NCI-H2171 treated with DMSO at 0.1 percent for 48 hours (cell line): ENCODE data around the gene GADD45A.

ENCODE experiments used
- DNase-seq: peaks from one replicate; lab custom pipeline; 2025; lab: John Stamatoyannopoulos, UW

Gene GADD45A

DNA sequence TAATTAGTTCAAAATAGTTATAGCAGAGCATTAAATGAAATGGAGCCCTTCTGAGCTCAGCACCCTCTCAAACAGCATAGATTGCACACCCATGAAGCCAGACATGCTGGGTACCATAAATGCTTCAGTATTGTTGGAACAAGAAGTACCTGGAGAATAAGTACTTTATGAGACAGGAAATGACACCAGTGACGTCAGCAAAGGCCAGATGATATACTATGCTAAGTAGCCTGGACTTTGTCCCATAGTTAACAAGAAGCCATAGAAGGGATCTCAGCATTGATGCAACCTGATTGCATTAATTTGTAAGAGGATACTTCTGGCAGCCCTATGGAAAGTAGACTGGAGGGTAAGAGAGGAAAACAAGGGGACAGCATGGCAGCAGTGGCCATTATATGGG, 16.3 kb upstream of the GADD45A start:
- DNase-seq: no peak

DNA sequence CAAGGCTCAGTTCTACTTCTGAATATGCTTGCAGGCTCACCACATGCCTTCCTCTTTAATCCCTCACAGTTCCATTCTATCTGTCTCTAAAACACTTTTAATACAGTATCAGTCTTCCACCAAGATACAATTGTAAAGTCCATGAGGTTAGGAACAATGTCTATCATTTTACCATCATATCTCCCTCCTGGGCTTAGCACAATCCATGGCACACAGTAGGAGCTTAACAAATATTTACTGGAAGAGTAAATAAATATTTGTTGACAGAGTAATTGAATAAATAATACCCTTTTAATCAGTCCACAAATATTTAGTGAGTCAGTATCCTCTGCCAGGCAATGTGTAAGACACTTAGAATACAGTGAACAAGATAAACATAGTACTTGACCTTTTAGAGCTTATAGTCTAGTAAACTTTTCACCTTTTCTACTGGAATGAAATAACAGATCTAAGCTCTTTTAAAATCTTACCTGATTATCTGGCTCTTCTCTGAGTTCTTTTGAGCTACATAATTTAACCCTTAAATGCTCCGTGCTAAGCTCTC, 12.7 kb upstream of the GADD45A start:
- DNase-seq: no peak

DNA sequence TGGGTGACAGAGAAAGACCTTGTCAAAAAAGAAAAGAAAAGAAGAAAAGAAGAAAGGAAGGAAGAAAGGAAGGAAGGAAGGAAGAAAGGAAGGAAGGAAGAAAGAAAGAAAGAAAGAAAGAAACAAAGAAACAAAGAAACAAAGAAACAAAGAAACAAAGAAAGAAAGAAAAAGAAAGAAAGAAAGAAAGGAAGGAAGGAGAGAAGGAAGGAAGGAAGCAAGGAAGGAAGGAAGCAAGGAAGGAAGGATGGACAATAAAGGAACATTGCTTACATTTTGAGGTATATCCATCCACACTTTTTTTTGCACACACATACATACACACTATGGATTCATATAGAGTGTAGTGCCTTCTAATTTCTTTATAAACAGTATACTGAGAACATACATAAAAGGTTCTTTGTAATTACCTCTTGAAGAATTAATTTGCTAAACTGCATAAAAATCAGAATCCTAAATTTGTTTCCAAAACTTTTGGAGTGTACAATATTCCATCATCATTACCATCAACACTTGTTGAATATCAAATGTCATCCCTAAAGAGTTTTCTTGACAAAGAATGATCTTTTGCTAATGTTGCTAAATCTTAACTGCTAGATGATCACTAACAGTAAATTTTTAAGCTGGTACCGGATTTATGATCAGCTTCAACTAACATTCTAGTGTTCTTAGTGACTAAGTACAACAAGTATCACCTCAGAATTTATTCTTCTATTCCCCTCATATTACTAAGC, 11.4 kb upstream of the GADD45A start:
- DNase-seq: no peak

DNA sequence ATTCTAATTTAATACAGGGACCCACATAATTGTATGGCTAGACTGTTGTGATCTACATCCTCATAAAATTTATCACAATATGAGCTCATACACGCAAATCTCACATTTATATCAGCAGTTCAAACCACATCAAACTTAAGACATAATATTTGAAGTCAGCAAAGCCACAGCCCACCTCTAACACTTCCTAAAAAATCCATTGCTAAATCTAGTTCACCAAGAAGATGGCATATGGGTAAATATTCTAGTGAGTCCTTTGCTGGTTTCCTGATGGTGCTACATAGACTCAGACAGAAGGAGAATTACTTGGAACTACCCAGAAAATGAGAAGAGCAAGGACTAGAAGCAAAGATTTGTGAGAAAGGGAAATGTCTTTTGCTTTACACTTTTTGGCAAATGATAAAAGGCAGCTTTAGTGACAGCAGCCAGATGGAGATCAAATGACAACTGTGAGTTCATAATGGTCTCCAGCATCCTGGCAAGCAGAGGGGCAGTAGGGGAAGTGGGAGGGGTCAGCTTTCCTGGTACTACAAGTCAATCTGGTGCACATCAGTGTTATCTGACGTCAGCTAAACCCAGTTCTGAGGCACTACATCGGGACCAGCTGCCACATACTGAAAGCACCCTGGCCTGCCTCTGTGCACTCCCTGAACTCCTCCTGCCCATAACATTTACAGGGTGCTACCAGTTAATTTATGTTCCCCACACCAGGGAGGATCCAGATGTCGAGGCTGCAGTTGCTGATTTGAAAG, 10.6 kb upstream of the GADD45A start:
- peak; percentile 99 for DNase-seq

DNA sequence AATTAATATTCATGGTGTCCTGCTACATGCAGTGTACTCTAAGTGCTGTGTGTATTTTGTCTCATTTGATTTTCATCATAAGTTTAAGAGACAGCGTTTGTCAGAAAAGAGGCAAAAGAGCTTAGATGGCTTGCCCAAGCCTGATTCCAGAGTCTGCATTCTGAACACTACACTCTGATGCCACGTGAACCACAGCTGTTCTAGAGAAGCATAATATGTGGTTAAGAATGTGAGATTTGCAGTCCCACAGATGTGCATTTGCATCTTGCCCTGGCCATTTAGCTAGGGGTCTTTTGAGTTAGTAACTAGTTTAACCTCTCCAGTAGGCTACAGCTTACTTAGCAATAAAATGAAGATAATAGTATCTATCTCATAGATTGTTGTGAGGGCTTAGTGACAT, 9.2 kb upstream of the GADD45A start:
- peak; percentile 23 for DNase-seq

DNA sequence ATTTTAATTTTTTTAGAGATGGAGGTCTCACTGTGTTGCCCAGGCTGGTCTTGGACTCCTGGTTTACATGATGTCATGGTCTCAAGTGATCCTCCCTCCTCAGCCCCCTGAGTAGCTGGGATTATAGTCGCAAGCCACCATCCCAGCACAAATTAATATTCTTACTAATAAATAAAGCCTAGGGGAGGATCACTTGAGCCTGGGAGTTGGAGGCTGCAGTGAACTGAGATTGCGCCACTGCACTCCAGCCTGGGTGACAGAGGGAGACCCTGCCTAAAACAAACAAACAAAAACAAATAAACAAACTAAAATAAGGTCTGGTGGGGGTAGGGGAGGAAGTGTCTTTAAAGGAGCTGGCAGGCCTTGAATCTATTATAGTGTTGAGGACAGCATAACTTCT, 8.7 kb upstream of the GADD45A start:
- no peak for DNase-seq

DNA sequence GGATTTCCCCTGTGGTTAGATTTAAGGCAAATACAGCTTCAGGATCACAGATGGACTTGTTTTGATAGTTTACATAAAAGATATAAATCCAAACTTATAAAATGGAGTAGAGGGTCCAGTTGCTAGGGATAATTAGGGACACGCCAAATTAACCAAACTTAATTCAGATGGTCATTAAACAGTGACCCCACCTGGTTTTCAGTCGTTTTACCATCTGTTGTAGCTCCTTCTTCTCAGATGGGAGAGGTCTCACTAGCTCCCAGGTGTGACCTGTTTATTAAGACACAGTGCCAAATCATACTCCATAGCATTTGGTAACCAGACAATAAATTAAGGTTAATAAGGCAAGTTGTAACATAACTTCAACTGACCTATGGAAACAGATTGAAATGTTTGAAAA, 8.1 kb upstream of the GADD45A start:
- peak; percentile 30 for DNase-seq

DNA sequence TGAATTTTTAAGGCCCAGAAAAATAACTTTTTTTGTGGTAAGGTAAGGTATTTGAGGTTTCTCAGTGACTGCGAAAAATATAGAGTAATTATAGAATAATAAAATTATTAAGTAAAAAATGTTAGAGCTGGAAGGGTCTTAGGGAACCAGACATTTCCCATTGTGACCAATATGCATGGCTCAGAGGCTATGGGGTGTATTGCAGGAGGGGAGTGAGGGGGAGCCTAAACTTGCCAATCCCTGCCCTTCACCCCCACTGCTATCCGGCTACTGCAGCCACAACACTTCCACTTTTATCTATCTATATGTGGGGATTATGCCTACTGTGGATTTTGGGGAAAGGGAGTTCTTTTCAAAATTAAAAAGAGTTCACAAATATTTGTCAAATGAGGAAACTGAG, 7.6 kb upstream of the GADD45A start:
- peak; percentile 10 for DNase-seq

DNA sequence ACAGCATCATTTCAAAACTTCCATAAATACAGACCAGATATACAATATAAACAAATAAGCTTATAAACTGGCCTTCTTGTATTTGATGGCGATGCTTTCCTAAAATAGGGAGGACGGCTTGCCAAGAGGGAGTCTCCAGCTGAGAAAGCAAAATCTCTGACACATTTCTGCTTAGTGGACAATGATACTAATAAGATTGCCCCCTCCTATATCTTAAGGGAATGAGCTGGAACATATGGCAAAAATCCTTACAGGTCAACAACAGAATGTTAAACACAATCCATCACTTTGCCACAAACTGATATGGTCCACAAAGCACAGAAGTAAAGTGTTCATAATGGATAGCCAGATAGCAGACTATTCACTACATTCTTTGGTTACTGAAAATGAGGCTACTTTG, 7.1 kb upstream of the GADD45A start:
- DNase-seq: no peak

DNA sequence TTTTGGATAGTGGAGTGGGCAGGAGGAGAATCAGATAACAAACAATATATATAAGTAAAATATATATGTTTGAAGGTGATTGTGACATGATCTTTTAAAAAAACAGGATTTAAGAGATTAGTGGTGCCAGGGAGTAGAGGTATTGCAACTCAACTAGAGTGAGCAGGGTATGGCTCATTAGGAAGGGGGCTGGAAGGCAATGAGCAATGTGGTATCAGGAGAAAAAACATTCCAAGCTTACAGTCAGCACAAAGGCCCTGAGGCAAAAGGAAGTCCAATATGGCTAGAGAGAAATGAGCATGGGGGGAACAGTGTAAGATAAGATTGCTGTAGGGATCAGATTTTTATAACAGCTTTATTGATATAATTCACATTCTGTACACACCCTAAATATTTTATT, 5.3 kb upstream of the GADD45A start:
- DNase-seq: no peak

DNA sequence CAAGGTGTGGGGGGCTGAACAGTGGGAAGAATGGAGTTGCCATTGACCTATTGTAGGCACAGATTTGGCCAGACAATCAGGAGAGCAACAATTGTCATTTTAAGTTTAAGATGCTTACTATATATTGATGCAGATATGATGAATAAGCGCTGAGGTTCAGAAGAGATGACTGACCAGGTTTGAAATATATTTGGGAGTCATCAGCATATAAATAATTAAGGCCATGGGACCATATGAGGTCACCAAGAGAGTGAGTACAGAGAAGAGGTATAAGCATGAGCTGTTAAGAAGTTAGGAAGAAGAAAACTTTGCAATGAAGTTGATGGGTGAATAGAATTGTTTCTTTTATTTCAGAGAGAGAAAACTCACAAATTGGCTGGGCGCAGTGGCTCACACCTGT, 4.5 kb upstream of the GADD45A start:
- DNase-seq: no peak

DNA sequence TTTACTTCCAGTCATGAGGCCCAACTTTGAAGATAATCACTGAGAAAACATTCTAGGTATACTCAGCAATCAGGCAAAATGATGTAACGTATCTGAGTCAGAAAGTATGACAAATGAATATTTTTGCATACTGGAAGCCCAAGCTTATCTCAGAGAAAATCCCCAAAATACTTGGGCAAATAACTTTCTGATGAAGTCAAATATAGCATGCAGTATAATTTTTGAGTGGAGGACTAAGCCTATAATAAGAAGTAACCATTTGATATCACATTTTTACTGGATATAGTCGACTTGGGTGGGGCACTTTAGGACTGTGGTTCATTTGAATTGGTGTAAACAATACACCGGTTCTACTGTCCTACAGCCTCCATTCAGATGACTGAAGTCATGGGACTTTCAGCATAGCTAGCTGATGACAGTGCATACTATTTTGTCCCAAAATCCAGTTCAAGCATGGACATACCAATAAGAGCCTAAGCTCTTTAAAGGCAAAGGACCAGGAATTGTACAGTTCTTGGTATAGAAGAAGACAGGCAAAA, 2.3 kb upstream of the GADD45A start:
- DNase-seq: no peak

DNA sequence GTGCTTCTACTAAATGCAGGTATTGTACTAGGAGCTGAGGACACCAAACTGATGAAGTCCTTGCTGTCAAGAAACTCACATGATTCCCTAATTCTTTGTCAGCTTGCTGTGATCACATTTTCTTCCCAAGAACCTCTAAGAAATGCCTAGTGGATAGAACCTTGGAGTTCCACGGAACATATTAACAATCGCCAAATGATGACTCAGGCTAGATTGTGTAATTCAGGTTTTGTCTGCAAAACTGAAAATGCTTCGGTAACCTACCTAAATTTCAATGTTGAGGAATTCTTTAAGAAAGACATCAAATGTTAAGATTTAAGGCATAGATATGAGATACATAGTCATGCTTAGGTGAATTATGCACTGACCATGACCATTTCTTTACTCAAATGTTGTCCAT, 1.7 kb upstream of the GADD45A start:
- no peak for DNase-seq

DNA sequence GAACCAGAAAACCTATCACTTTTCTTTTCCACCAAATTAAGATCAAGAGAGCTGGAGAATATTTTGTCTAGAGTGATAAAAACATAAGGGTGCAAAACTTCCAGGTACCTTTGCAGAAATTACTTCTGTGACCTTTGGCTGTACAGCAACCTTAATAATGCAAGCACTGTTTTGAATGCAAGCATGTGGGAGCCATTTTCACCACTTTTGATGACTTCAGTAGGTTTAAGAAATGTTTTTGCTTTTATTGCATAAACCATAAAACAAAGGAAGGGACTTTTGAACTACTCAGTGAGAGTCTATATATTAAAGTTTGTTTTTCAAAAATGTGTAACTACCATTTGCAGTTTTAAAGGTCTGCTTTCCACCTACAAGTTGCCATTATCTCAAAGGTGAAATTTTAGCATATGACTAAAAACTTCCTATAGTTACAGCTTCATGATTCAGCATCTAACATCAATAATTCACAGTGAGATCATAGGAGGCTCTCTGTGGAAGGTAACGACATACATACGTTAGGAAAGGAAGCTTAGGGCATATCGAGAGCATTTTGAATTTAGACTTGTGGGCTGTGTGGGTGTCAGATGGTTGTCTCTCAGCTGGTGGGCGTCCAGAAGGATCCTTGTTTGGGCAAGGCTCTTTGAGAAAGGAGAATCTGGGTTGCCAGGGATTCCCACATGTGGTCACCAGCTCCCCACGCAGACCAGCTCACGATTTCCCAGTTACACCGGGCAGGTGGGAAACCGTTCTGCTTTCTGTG, 1.1 kb upstream of the GADD45A start:
- peak; percentile 46 for DNase-seq

DNA sequence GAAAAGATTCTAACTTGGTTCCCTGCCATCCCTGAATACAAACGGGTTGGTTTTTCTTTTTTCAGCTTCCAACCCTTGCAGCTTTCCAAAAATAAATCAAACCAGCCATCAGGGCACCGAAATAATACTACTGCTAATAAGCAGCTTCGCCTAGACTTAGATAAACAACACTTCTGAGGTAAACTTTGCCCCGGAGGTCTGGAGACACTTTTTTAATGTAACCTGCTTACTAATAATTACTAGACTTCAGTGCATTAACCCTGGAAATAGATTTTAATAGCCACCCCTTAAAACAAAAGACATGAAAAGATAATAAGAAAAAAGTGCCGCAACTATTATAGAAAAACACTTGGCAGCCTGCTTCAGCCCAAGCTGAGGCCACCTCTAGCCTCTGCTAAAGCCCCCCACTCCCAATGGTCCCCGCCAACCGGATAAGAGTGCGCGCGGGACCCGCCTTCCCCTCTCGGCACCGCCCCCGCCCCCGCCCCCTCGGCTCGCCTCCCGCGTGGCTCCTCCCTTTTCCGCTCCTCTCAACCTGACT, 405 bp upstream of the GADD45A start:
- no peak for DNase-seq

DNA sequence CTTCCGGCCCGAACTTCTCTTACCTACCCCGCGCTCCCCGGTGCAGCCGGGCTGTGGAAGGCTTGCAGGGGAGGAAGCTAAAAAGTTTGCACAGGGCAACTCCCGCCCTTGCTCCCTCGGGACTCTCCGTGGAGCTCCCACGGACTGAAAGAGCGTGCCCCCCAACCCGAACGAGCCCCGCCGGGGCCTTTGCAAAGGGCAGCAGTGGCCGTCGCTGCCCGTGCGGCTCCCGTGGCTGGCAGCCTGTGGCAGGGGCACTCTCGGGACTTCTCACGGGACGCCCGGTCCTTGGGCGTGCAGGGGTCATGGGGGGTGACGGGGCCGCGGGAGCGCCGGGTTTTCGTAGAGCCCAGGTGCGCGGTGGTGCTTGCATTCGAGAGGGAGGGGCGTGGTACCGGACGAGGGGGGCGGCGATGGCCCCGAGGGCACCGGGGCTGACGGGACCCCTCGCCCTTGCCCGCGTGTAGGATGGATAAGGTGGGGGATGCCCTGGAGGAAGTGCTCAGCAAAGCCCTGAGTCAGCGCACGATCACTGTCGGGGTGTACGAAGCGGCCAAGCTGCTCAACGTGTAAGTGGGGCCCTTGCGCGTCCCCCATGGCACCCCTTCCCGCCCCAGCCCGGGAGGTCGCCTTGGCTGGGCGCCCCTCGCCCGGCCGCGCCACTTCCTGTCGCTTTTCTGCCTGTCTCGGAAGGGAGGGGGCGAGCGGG, 711 bp downstream of the GADD45A start:
- DNase-seq: no peak

DNA sequence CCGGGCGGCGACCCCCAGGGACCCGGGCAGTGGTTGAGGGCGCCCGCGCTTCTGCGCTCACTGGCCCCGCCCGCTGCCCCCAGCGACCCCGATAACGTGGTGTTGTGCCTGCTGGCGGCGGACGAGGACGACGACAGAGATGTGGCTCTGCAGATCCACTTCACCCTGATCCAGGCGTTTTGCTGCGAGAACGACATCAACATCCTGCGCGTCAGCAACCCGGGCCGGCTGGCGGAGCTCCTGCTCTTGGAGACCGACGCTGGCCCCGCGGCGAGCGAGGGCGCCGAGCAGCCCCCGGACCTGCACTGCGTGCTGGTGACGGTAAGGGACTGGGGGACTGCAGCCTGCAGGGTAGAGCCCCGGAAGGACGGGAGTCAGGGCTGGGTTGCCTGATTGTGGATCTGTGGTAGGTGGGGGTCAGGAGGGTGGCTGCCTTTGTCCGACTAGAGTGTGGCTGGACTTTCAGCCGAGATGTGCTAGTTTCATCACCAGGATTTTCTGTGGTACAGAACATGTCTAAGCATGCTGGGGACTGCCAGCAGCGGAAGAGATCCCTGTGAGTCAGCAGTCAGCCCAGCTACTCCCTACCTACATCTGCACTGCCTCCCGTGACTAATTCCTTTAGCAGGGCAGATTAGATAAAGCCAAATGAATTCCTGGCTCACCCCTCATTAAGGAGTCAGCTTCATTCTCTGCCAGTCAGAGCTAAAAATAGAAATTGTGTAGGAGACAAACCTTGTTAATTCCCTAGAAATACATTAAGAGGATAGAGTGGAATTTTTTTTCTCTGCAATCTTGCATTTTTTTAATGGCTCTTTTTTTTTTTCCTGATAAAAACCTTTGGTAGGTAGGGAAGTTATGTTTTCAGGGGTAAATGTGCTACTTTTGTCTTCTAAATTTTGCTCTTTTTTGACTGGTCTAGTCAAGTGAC, 1.5 kb downstream of the GADD45A start:
- peak; percentile 88 for DNase-seq

DNA sequence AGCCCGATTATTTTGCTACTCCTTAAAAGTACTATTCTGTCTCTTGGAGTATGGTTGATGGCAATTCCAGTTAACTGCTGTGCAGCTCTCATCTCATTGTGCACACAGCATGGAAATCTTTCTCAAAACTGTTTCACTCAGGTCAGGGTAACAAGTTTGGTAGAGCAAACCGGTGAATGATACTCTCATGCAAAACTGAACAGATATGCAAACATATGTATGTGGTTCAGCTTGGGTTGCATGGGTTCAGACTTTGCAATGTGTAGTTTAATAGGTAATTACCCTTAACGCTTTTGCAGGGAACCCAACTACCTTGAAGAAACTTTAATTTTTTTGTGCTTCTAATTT, 2.2 kb downstream of the GADD45A start:
- no peak for DNase-seq

DNA sequence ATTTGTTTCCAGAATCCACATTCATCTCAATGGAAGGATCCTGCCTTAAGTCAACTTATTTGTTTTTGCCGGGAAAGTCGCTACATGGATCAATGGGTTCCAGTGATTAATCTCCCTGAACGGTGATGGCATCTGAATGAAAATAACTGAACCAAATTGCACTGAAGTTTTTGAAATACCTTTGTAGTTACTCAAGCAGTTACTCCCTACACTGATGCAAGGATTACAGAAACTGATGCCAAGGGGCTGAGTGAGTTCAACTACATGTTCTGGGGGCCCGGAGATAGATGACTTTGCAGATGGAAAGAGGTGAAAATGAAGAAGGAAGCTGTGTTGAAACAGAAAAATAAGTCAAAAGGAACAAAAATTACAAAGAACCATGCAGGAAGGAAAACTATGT, 2.6 kb downstream of the GADD45A start:
- DNase-seq: no peak

DNA sequence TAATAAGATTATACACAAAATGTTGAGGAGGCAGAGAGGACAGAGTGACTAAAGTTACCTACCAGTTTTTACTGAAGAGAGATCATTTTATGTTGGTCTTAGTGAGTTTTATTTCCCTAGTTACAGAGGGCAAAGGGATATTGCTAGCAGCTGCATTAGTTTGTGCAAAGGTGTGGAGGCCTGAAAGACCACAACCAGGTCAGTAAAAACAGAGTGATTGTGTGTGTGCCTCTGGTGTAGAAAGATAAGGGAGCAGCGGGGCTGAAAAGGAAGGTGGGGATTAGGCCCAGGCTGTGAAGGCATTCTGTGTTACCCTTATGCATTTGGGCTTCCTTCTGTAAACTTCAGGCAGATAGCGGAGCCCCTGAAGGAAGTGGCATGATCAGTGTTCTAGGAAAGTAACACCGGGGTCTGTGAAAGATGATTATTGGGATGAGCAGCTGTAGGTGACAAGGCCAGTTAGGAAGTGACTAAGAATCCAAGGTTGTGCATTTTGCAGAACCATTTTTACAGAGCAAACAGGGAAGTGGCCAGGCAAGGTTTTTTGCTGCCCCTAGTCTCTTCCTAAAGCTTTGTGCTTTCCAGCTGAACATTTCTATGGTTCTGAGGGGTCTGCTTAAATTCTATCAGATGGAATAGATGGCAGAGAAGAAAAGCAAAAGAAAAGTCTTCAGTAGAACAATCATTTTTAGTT, 3.7 kb downstream of the GADD45A start:
- DNase-seq: peak; percentile 28
